ENCODE measurements around the gene MUL1.

DNA sequence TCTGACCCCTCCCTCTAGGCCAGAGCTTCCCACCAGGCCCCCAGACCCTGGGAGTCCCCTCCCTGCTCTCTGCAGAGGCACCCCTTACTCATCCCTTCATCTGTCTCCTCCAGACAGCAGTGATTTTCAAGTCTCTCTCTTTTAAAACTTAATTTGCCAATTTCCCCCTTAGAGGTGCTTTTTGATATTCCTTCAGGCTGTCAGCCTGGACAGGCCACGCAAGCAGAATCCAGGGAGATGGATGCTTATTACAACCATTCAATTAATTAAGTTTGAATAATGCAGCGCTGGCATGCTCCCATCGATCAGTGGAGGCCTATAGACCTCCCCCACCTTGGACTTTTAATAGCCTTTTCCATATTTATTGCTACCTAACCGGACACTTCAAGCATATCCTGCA, 28.1 kb downstream of the MUL1 start:
- TF ChIP-seq EZH2 (IDR thresholded peaks at IDR 0.05; ENCODE audit: low read depth) = no peak
- TF ChIP-seq, protein P1, sequence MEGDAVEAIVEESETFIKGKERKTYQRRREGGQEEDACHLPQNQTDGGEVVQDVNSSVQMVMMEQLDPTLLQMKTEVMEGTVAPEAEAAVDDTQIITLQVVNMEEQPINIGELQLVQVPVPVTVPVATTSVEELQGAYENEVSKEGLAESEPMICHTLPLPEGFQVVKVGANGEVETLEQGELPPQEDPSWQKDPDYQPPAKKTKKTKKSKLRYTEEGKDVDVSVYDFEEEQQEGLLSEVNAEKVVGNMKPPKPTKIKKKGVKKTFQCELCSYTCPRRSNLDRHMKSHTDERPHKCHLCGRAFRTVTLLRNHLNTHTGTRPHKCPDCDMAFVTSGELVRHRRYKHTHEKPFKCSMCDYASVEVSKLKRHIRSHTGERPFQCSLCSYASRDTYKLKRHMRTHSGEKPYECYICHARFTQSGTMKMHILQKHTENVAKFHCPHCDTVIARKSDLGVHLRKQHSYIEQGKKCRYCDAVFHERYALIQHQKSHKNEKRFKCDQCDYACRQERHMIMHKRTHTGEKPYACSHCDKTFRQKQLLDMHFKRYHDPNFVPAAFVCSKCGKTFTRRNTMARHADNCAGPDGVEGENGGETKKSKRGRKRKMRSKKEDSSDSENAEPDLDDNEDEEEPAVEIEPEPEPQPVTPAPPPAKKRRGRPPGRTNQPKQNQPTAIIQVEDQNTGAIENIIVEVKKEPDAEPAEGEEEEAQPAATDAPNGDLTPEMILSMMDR (conservative IDR thresholded peaks at IDR 0.05) = no peak
